A549 (cell line): ENCODE measurements around the gene RUFY1.

Source experiments
- CTCF ChIP-seq: fragments of >200 bp; sonication (Bioruptor Twin); formaldehyde crosslinking; IDR thresholded peaks from 3 replicates; pipeline ENCODE4 v1.5.1; 2016
- EP300 ChIP-seq, 2 experiments: fragments of >200 bp; sonication (Bioruptor Twin); formaldehyde crosslinking; IDR thresholded peaks; 2 replicates in 1 of 2; 3 replicates in 1 of 2; pipeline ENCODE4 v1.6.1; 2016 to 2017
- ESRRA ChIP-seq: fragments of 150-350 bp; IDR thresholded peaks from 2 replicates; pipeline ENCODE4 v1.6.1; 2014; ENCODE audit warnings: mild to moderate bottlenecking, low read length, borderline replicate concordance
- MAFK ChIP-seq: fragments of 450-650 bp; IDR thresholded peaks from 2 replicates; pipeline ENCODE4 v1.6.1; 2014; ENCODE audit not compliant: partially characterized antibody
- MAX ChIP-seq: IDR thresholded peaks from 2 replicates; pipeline ENCODE4 v1.6.1; 2012
- MAZ ChIP-seq: fragments of 150-350 bp; IDR thresholded peaks from 2 replicates; pipeline ENCODE4 v1.6.1; 2014; ENCODE audit warnings: antibody characterized with exemption, low read depth, low read length, borderline replicate concordance
- MYC ChIP-seq: IDR thresholded peaks from 2 replicates; pipeline ENCODE4 v1.6.1; 2012; ENCODE audit warnings: mild to moderate bottlenecking, inconsistent platforms, low read length, improper control_type of control experiment, borderline replicate concordance
- PHF8 ChIP-seq: fragments of 200-600 bp; sonication (generic); IDR thresholded peaks from 2 replicates; pipeline ENCODE4 v1.6.1; 2016; ENCODE audit warnings: low read depth, mild to moderate bottlenecking, antibody characterized with exemption, moderate library complexity, borderline replicate concordance
- POLR2A ChIP-seq: IDR thresholded peaks from 2 replicates; pipeline ENCODE4 v1.6.1; 2012; ENCODE audit warnings: mild to moderate bottlenecking, low read length
- RAD21 ChIP-seq, 2 experiments: fragments of >200 bp in 1 of 2; sonication (Bioruptor Twin) in 1 of 2; formaldehyde crosslinking in 1 of 2; IDR thresholded peaks in 1 of 2; conservative IDR thresholded peaks in 1 of 2; 2 replicates in 1 of 2; 3 replicates in 1 of 2; pipeline ENCODE4 v1.6.1; 2012 to 2018; ENCODE audit warnings: inconsistent platforms in 1 of 2
- SMC3 ChIP-seq: fragments of >200 bp; sonication (Bioruptor Twin); formaldehyde crosslinking; IDR thresholded peaks from 3 replicates; pipeline ENCODE4 v1.6.1; 2018; ENCODE audit warnings: inconsistent platforms
- ZC3H11A ChIP-seq: fragments of 450-650 bp; IDR thresholded peaks from 2 replicates; pipeline ENCODE4 v1.6.1; 2014; ENCODE audit warnings: antibody characterized with exemption, mild to moderate bottlenecking
- TF ChIP-seq, protein P1 (sequence below): IDR thresholded peaks from 2 replicates; pipeline ENCODE4 v1.6.1; 2012

DNA sequence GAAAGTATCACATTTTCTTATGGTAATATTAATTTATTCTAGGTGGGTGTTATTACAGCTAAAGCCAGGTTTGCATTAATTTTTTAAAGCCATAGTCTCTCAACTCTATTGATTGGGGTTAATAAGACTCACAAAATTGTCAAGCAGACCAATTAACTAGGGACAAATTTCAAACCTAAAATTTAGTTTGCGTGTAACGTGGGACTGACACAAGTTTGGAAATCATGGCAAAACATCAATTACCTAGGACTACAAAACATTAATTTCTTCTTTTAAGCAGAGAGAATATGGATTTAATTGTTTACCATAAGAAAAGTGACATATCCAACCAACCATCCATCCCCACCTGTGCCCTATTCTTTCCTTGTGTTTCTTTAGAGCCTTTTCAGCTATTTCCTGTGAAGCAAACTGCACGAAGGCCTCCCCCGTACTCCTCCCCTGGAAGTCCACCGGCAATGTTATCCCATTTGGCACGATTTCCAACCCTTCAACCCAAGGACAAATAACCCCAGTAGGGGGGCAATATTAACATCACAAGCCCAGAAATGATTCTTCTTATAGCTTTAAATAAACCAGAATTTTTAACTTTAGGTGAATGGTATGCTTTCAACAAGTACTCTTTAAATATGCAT, 68.7 kb downstream of the RUFY1 start:
- TF ChIP-seq MAFK (no peak), POLR2A (no peak), PHF8 (no peak), MAZ (no peak), MAX (no peak), MYC (no peak), ZC3H11A (no peak), EP300 (IDR thresholded peaks at IDR 0.05) (no peak), CTCF (no peak), RAD21 (conservative IDR thresholded peaks at IDR 0.05 in 1 of 2, IDR thresholded peaks at IDR 0.05 in 1 of 2) (no peak), ESRRA (no peak), SMC3 (no peak)
- TF ChIP-seq, protein P1, sequence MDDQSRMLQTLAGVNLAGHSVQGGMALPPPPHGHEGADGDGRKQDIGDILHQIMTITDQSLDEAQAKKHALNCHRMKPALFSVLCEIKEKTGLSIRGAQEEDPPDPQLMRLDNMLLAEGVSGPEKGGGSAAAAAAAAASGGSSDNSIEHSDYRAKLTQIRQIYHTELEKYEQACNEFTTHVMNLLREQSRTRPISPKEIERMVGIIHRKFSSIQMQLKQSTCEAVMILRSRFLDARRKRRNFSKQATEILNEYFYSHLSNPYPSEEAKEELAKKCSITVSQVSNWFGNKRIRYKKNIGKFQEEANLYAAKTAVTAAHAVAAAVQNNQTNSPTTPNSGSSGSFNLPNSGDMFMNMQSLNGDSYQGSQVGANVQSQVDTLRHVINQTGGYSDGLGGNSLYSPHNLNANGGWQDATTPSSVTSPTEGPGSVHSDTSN = no peak
